ENCODE measurements around the gene FLOT1. TPM values are rescaled to one million over a fixed set of nuclear protein-coding genes. Genes with fewer than 3 reads are reported as not detected.
A peak's percentile ranks its signal among the peaks of the same experiment; 100 is the strongest.

The FLOT1 gene
- total and polyA plus RNA-seq, 9 of the 15 experiments (the other 6 are each of a cell fraction or from before 2014, with no cell fraction given) = 11.7 to 149 (median 118) TPM

GRCh38 chr6:30767158-30767943 lies 24.9 kb upstream of the FLOT1 start (continued):
- TF ChIP-seq ZNF318 (IDR thresholded peaks at IDR 0.05; ENCODE audit: borderline replicate concordance in 1 of 2, low read depth in 1 of 2) (no peak), ESRRB (CRISPR knock-in tag; IDR thresholded peaks at IDR 0.05; ENCODE audit: borderline replicate concordance) (no peak), ATF1 (CRISPR knock-in tag; IDR thresholded peaks at IDR 0.05) (no peak), ATF1 (tag; IDR thresholded peaks at IDR 0.05) (peak; percentile 48), ZNF224 (CRISPR knock-in tag; IDR thresholded peaks at IDR 0.05) (no peak), USF1 (CRISPR knock-in tag; IDR thresholded peaks at IDR 0.05) (no peak), SLC30A9 (CRISPR knock-in tag; IDR thresholded peaks at IDR 0.05) (no peak), ZNF263 (CRISPR knock-in tag; IDR thresholded peaks at IDR 0.05; ENCODE audit: borderline replicate concordance) (peak; percentile 10; the same call in 1 of the 2 replicates), SMARCE1 (IDR thresholded peaks at IDR 0.05) (peak; percentile 78), CSDE1 (IDR thresholded peaks at IDR 0.05) (no peak), STAG1 (CRISPR knock-in tag; IDR thresholded peaks at IDR 0.05; ENCODE audit: borderline replicate concordance) (no peak), CAMTA2 (CRISPR knock-in tag; conservative IDR thresholded peaks at IDR 0.05) (no peak), MIER1 (IDR thresholded peaks at IDR 0.05; ENCODE audit: low read depth) (no peak), CTCF (IDR thresholded peaks at IDR 0.05 in 2 of 3, conservative IDR thresholded peaks at IDR 0.05 in 1 of 3; ENCODE audit: insufficient read depth in 2 of 3, low read depth in 1 of 3, low read length in 3 of 3) (no peak), PTRF (tag; IDR thresholded peaks at IDR 0.05) (no peak), SP2 (IDR thresholded peaks at IDR 0.05; ENCODE audit: extremely low read depth, low read depth, low read length, poor library complexity, severe bottlenecking) (peak; percentile 16)
